ENCODE results near the gene PCBP3.

PCBP3 gene

GRCh38 chr21:45919593-45919992 lies 276.1 kb downstream of the PCBP3 start:
- no peak for DNase-seq

GRCh38 chr21:45920824-45921600 lies 277.5 kb downstream of the PCBP3 start:
- no peak for DNase-seq

- DNase-seq = no peak
Measured at GRCh38 chr21:45921917-45922316, 278.4 kb downstream of the PCBP3 start.

- peak in 14 of 58 donors; percentile 6 to 44 (median 22) for DNase-seq
Measured at GRCh38 chr21:45922648-45923047, 279.1 kb downstream of the PCBP3 start.

- peak in 57 of 58 donors; percentile 8 to 86 (median 68) for DNase-seq
Measured at GRCh38 chr21:45923146-45923545, 279.6 kb downstream of the PCBP3 start.

- DNase-seq = no peak
Measured at GRCh38 chr21:45926281-45926680, 282.8 kb downstream of the PCBP3 start.

GRCh38 chr21:45927032-45927431 lies 283.5 kb downstream of the PCBP3 start:
- DNase-seq = no peak

GRCh38 chr21:45927851-45928850 lies 284.6 kb downstream of the PCBP3 start:
- no peak for DNase-seq

- no peak for DNase-seq
Measured at GRCh38 chr21:45929449-45929848, 285.9 kb downstream of the PCBP3 start.

- DNase-seq = no peak
Measured at GRCh38 chr21:45930231-45930760, 286.8 kb downstream of the PCBP3 start.

GRCh38 chr21:45930792-45931191 lies 287.3 kb downstream of the PCBP3 start:
- no peak for DNase-seq

- DNase-seq = no peak
Measured at GRCh38 chr21:45931397-45931969, 288.0 kb downstream of the PCBP3 start.

- DNase-seq = no peak
Measured at GRCh38 chr21:45932922-45933502, 289.5 kb downstream of the PCBP3 start.

GRCh38 chr21:45934085-45934484 lies 290.6 kb downstream of the PCBP3 start:
- DNase-seq = no peak

- no peak for DNase-seq
Measured at GRCh38 chr21:45934554-45934953, 291.0 kb downstream of the PCBP3 start.

GRCh38 chr21:45935628-45936027 lies 292.1 kb downstream of the PCBP3 start:
- DNase-seq = no peak

GRCh38 chr21:45937721-45938452 lies 294.4 kb downstream of the PCBP3 start:
- no peak for DNase-seq

GRCh38 chr21:45938453-45938755 lies 294.9 kb downstream of the PCBP3 start:
- DNase-seq = no peak

- no peak for DNase-seq
Measured at GRCh38 chr21:45938811-45939520, 295.4 kb downstream of the PCBP3 start.

GRCh38 chr21:45939521-45940045 lies 296.1 kb downstream of the PCBP3 start:
- DNase-seq = no peak

Data from anterior cingulate cortex (tissue), 58 donors.